ENCODE data around the gene ELSPBP1.
A peak's percentile ranks its signal among the peaks of the same experiment; 100 is the strongest.
"Not testable (repeated sequence)": the region's sequence is repeated elsewhere in the genome, so short reads cannot be mapped to it uniquely, and the experiment has no call there.

ELSPBP1 gene

GRCh38 chr19:47994209-47994802, at the start of gene ELSPBP1:
Gene ELSPBP1 (plus strand): TSS chr19:47994632. CDS start chr19:48008668, 14,036 bp downstream.
- Mint-ChIP-seq H3K27me3 (ENCODE audit: low read depth, poor library complexity) (peaks cover 30% of the 10 kb centered on the region), H3K4me1 (peaks cover 24% of the 10 kb centered on the region), H3K9me3 (peaks cover 8% of the 10 kb centered on the region), H3K4me3 (peak within 1 kb of the TSS; percentile 43), H3K36me3 (ENCODE audit: low read depth) (no peaks in the 10 kb centered on the region), H3K27ac (peak within 1 kb of the TSS; percentile 7)
- TF ChIP-seq, protein P1, sequence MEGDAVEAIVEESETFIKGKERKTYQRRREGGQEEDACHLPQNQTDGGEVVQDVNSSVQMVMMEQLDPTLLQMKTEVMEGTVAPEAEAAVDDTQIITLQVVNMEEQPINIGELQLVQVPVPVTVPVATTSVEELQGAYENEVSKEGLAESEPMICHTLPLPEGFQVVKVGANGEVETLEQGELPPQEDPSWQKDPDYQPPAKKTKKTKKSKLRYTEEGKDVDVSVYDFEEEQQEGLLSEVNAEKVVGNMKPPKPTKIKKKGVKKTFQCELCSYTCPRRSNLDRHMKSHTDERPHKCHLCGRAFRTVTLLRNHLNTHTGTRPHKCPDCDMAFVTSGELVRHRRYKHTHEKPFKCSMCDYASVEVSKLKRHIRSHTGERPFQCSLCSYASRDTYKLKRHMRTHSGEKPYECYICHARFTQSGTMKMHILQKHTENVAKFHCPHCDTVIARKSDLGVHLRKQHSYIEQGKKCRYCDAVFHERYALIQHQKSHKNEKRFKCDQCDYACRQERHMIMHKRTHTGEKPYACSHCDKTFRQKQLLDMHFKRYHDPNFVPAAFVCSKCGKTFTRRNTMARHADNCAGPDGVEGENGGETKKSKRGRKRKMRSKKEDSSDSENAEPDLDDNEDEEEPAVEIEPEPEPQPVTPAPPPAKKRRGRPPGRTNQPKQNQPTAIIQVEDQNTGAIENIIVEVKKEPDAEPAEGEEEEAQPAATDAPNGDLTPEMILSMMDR (IDR thresholded peaks at IDR 0.05), result no peak
- DNase-seq, result peak; percentile 50

GRCh38 chr19:47949852-47950521, 44.4 kb upstream of the ELSPBP1 start:
- H3K27ac Mint-ChIP-seq; H3K9me3 Mint-ChIP-seq; H3K4me3 Mint-ChIP-seq; H3K27me3 Mint-ChIP-seq (ENCODE audit: low read depth, poor library complexity); H3K4me1 Mint-ChIP-seq; H3K36me3 Mint-ChIP-seq (ENCODE audit: low read depth): not testable (repeated sequence)
- DNase-seq, result peak; percentile 31
- TF ChIP-seq, protein P1 (IDR thresholded peaks at IDR 0.05), result peak; percentile 45

- DNase-seq; H3K27ac Mint-ChIP-seq; H3K36me3 Mint-ChIP-seq (ENCODE audit: low read depth); H3K4me1 Mint-ChIP-seq; H3K27me3 Mint-ChIP-seq (ENCODE audit: low read depth, poor library complexity); H3K9me3 Mint-ChIP-seq; H3K4me3 Mint-ChIP-seq: not testable (repeated sequence)
Observed at GRCh38 chr19:47952132-47952531, 42.3 kb upstream of the ELSPBP1 start.

DNA sequence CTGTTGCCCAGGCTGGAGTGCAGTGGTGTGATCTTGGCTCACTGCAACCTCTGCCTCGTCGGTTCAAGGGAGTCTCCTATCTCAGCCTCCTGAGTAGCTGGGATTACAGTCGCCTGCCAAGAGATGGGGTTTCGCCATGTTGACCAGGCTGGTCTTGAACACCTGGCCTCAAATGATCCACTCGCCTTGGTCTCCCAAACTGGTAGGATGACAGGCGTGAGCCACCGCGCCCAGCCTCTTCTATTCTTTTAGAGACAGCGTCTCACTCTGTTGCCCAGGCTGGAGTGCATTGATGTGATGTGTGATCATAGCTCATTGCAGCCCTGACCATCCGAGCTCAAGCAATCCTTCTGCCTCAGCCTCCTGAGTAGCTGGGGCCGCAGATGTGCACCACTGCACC, 38.5 kb upstream of the ELSPBP1 start:
- not testable (repeated sequence) for DNase-seq; H3K27me3 Mint-ChIP-seq (ENCODE audit: low read depth, poor library complexity); H3K9me3 Mint-ChIP-seq; H3K27ac Mint-ChIP-seq; H3K36me3 Mint-ChIP-seq (ENCODE audit: low read depth); H3K4me1 Mint-ChIP-seq; H3K4me3 Mint-ChIP-seq

DNA sequence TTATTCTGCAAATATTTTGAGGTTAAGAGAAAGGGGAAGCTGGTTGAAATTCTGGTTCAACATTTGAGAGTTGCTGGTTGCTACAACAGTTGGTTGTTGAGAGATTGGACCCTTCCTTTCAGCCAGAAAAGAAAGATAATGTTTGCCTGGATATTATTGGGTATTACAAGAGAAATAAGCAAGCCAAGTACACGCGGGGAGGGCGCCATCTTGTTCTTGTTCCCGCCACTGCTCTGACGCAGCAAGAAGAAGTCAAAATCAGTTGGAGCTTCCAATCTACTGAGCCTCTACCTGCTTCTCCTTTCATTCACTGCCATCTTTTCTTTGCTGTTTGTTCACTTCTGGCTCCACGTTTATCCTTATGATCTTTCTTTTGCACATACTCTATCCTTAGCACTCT, 20.9 kb upstream of the ELSPBP1 start:
- peaks cover 6% of the 10 kb centered on the region for H3K4me1 Mint-ChIP-seq
- H3K27ac Mint-ChIP-seq, result no peak overlapping the region
- peaks cover 20% of the 10 kb centered on the region for H3K27me3 Mint-ChIP-seq (ENCODE audit: low read depth, poor library complexity)
- DNase-seq, result no peak
- H3K36me3 Mint-ChIP-seq (ENCODE audit: low read depth), result no peaks in the 10 kb centered on the region
- no peak overlapping the region for H3K4me3 Mint-ChIP-seq
- H3K9me3 Mint-ChIP-seq, result peaks cover 8% of the 10 kb centered on the region
- TF ChIP-seq, protein P1 (IDR thresholded peaks at IDR 0.05), result no peak

- H3K27ac Mint-ChIP-seq, result no peak overlapping the region
- peaks cover 28% of the 10 kb centered on the region for H3K27me3 Mint-ChIP-seq (ENCODE audit: low read depth, poor library complexity)
- H3K36me3 Mint-ChIP-seq (ENCODE audit: low read depth), result no peaks in the 10 kb centered on the region
- peaks cover 29% of the 10 kb centered on the region for H3K4me1 Mint-ChIP-seq
- H3K4me3 Mint-ChIP-seq, result no peak overlapping the region
- H3K9me3 Mint-ChIP-seq, result peaks cover 5% of the 10 kb centered on the region
- TF ChIP-seq, protein P1 (IDR thresholded peaks at IDR 0.05), result no peak
- DNase-seq, result no peak
Observed at GRCh38 chr19:47991191-47991808, 3.1 kb upstream of the ELSPBP1 start.
